NCI-H524 (cell line): ENCODE results near the gene RAC3.

ENCODE experiments used
- DNase-seq, 2 experiments: peaks; one replicate each; lab custom pipeline; 2025; lab: John Stamatoyannopoulos, UW

The RAC3 gene

DNA sequence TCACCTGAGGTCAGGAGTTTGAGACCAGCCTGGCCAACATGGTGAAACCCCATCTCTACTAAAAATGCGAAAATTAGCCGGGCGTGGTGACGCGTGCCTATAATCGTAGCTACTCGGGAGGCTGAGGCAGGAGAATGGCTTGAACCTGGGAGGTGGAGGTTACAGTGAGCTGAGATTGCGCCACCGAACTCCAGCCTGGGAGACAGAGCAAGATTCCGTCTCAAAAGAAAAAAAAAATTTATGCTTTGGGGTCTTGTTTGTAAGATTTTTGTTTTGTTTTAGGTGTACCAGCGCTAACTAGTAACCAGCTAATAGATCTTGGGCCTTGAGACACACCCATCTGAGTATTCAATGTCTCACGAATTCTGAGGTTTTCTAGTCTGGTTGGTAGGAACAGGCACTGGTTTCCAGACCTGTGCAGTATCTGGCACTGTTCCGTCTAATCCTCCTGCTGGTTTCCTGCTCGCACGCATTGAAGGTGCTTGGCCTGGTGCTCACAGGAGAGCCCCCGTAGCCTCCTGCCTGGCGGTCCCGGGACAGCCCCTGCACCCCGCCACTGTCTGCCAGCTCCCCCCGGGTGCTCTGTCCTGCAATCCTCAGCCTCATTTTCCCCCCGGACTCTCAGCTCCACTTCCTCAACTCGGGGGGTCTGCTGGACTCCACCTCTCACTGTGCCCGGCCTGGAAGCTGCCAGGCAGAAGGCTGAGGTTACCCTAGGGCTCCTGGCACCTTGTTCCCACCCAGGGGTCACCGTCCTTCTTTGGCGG lies 44.7 kb downstream of the RAC3 start:
- no peak for DNase-seq

DNA sequence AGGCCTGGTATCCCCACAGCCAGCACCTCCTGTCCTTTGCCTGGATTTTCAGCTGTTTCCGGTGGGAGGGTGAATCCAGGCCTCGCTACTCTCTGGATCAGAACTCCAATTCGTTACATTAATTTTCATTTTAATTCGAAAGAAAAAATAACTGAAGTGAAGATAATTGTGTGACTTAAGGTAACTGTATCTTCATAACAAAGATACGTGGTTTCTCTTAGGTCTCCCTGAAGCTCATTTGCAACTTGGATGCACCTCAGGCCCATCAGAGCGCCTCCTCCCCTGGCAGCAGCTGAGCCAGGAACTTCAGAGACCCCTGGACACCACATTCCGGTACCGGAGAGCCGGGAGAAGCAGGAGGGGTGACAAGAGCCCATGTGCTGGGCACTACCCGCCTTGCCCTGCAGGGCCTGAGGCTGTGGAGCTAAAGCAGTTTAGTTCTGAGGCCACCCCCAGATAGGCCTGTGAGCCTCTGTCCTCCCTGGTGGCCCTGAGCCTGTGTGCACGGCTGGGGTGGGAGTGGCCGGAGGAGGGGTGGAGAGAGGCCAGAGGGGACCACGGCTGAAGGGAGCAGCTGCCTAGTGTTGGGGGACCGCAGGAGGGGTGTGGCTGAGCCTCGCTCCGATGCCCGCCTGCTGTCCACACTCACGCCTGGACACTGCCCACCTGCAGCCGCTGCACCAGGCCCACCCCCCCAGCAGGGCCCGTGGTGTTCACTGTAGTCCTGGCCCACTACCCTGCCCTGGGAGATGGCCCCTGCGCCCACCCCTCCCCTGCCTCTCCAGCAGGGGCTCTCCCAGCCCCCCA lies 45.5 kb downstream of the RAC3 start:
- DNase-seq: no peak

DNA sequence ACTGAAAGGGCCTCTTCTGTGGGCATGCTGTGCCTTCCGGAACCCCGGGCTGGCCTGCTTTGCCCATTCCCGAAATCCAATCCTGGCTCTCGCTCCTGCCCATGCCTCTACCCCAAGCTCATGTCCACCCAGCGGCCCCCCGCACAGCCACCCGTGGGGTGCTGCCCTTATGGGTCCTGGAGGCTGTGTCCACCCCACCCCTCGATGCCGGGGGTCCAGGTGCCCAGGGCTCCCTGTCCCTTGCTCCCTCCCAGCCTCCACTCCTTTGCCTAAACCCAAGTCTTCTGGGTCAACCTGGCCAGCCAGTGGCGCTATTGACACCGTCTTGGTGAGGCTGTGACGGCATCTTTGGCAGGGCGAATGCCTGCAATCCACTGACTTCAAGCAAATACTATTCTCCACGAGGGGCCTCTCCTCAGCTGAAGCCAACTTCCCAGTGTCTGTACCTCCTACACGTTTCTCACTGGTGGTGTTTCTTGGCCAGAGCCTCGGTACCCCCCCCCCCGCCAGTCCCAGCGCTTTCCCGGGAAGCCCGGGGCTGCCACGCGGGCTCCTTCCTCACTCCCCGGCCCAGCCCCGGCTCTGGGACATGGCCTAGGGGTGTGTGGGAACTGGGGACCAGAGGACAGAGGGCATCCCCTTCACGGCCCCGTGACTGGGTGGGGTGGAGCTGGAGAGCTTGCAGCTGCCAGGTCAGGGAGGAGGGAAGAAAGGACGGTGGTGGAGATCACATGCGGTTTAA lies 46.3 kb downstream of the RAC3 start:
- no peak for DNase-seq

DNA sequence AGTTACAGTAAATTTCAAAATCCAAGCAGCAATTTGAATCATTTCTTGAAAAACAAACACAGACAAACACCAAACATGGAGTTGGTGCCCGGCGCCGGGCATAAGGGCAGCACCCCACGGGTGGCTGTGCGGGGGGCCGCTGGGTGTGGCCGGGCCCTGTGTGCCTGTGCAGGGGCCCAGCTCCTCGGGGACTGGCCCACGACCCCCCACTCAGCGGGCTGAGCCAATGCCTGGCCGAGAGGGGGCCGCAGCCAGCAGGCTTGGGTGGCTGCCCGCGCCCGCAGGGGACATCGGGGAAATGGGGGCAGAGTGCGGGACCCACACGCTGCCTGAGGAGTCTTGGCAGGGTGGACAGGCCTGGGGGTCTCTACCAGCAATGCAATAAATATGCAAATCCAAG lies 47.0 kb downstream of the RAC3 start:
- DNase-seq: no peak

DNA sequence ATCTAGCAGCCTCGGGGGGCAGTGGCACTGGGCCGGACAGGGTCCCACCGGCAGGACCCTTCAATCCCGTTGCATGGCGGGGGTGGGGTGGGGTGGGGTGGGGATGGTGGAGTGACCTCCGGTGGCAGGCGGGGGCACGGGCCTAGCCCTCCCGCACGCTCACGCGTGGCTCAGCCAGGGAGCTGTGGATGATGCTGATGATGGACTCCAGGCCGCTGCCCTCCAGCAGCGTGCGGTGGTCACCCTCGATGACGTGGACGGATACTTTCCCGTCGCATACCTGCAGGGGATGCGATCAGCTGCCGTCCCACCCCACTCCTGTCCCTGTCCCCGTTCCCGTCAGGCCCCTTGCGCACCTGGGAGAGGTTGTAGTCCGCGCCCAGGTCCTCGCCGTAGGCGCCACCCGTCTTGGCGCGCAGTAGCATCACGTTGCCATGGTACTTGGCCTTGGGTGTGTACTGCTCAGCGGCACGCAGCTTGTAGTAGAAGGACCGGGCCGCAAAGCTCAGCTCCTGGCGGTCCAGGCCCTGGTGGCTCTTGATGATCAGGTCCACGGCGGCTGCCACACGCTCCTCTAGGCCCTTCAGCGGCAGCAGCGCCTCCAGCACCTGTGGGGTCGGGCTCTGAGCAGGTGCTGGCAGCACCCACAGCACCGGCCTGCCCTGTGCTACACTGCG lies 47.7 kb downstream of the RAC3 start:
- DNase-seq: no peak

DNA sequence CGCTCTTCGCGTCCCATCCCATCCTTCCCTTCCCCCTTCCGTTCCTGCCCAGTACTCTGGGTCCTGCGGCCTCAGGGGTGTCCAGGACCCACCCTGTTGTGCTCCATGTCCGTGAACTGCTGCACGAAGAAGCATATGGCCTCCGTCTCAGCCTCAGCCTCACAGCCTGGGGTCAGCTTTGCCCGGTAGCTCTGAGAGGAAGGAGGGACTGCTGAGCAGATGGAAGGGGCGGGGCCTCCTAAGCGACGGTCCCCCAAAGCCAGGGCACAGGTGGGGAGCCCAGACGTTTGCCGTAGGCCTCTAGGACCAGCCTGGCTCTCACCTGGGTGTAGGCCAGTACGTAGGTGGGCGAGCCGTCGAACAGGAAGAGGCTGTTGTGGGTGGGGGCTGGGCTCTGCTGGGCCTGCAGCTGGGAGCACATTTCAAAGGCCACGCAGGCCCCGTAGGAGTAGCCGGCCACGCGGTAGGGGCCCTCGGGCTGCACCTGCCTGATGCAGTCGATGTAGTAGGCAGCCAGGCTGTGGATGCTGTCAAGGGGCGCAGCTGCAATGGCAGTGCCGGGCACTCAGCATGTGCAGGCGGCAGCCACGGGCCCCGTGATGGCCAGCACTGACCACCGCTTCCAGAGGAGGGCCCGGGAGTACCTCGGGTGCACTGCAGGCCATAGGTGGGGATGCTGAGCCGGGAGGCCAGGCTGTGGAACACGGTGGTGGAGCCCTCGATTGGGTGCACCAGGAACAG lies 48.7 kb downstream of the RAC3 start:
- DNase-seq: peak in 1 of 2 experiments; percentile 43

DNA sequence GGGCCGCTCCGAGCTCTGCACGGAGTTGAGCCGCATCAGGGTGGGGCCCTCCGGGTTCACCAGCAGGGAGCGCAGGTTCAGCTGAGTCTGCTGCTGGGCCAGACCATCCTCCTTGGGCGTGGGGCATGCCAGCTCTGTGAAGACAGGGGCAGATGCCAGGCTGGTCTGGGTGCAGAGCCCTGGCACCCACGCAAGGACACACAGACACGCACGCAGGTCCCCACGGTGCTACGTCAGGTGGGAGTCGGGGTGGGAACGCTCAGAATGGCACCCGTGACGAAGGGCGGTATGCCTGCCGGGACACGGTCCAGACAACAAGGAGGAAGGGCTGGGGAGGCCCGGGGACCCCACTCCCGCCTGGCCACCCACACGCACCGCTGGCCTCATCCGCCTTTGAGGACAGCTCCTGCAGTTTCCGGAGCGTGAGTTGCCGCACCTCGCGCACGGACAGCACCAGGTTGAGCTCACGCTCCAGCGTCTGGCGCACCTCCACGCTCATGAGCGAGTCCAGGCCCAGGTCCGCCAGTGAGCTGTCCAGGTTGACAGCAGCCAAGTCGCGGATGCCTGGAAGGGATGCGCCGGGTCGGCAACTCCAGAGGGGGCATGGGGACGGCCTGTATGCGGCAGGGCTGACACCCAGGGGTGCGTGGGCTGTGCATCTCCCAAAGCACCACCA lies 49.4 kb downstream of the RAC3 start:
- DNase-seq: no peak

DNA sequence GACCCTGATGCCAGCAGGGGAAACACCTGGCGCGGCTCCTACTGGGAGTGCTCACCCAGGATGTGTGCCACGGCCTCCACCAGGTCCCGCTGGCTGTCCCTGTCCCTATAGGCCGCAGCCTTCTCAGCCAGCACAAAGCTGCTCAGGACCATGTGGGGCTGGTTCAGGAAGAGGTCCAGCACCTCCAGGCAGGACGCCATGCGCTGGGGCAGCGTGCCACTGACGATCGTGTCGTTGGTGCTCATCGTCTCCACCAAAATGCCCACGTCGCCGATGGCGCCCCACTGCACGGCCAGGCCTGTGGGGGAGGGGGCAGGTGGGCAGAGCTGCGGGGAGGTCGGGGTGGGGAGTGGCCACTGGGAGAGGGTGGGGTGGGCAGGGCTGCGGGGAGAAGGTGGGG lies 50.1 kb downstream of the RAC3 start:
- DNase-seq: no peak

DNA sequence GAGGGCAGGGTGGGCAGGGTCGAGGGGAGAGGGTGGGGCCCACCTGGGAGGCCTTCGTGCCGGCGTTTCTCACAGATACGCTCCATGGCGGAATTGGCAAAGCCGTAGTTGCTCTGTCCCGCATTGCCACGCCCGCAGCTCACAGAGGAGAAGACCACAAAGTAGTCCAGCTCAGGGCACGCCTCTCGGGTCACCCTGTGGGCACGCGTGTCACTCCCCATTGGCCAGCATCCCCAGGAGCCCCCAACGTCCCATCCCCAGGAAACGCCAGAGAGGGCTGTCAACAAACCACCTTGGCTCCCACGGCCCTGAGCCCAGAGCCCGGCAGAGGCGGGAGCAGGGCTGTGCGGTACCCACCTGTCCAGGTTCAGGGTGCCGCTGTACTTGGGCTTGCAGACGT lies 50.5 kb downstream of the RAC3 start:
- no peak for DNase-seq

DNA sequence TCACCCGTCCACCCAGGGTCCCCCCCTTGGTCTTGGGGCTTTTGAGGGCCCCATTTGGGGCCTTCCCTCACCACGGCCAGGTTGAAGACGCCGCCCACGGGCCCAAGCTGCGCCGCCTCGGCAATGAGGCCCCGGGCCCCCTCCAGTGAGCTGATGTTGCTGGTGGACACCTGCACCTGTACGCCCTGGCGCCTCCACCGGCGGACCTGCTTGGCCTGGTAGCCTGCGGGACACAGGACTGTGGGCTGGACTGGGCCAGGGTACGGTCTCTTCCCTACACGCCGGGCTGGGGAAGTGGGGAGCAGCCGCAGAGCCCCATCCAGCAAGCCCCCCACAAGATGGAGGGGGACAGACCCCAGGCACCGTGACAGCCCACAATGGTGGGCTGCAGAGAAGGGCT lies 51.0 kb downstream of the RAC3 start:
- no peak for DNase-seq

DNA sequence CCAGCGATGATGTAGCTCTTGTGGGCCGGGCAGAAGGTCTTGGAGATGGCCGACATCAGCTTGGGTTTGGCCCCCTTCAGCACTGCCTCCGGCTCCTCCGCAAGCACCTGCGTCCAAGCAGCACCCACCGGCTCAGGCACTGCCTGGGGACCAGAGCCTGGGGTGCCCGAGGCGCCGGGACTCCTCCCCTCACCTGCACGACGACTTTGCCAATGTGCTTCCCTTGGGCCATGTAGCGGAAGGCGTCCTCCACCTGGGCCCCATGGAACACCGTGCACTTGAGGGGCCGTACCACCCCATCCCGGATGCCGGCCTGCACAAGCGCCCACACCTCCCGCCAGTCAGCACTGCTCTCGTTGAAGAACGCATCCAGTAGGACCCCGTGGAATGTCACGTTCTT lies 51.5 kb downstream of the RAC3 start:
- no peak for DNase-seq
